ENCODE results near the gene RNF4.

The RNF4 gene

DNA sequence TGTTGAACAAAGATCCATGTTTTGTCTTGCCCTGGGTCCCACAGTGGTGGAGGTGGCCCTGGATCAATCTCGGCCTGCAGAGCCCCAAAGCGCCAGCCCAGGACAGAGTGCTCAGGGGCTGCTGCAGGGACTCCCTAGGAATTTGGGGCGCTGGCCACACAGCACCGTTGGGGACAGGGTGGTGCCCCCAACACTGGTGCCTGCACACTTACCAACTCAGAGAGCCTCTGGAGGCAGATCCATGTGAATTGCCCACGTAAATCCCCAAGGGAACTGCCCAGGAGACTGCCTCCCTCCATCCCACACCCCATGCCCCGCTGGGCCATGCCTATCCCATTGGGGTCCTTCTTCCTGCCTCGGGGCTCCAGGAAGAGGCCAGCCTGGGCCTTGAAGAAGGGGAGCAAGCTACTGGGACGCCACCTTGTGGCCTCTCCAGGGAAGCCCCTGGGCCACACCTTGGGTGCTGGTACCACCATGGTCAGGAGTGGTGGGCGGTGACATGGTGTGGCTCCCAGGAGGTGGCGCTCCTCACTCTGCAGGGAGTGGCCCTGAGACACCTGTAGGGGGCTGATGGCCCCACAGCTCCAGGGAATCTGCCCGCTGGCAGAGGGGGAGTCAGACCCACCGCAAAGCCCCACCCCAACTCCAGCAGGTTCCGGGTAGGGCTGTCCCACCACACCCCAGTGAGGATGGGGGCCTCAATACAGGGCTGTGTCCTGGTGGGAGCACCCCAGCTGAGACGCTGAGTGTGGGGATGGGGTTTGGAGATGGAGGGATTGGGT lies 27.3 kb upstream of the RNF4 start:
- peak; percentile 91 for DNase-seq (ENCODE audit: extremely low spot score)
- ChIA-PET POLR2A (interaction anchor here (0.7 to 2.1 kb wide), 4 partner anchors 14 to 558 kb away, joined by 3 to 9 read pairs (median 3); partner anchors contain the start of gene RNF4), CTCF (interaction anchor here (0.7 to 2.3 kb wide), 8 partner anchors 10 to 223 kb away, joined by 3 to 18 read pairs (median 4); partner anchors contain the start of gene RNF4)
- no peak for TF ChIP-seq FOXM1 (IDR thresholded peaks at IDR 0.05; ENCODE audit: borderline replicate concordance)
- TF ChIP-seq ARNT (IDR thresholded peaks at IDR 0.05) = no peak
- TF ChIP-seq BHLHE40 (IDR thresholded peaks at IDR 0.05; ENCODE audit: borderline replicate concordance) = no peak
- no peak for TF ChIP-seq SP1 (IDR thresholded peaks at IDR 0.05)
- no peak for TF ChIP-seq FOXA1 (IDR thresholded peaks at IDR 0.05)
- TF ChIP-seq LEF1 (IDR thresholded peaks at IDR 0.05; ENCODE audit: borderline replicate concordance) = no peak
- no peak for TF ChIP-seq FOXK2 (IDR thresholded peaks at IDR 0.05)
- no peak for TF ChIP-seq HDGF (IDR thresholded peaks at IDR 0.05; ENCODE audit: borderline replicate concordance)
- no peak for TF ChIP-seq L3MBTL2 (conservative IDR thresholded peaks at IDR 0.05)
- no peak for TF ChIP-seq SUZ12 (IDR thresholded peaks at IDR 0.05)
- TF ChIP-seq PKNOX1 (IDR thresholded peaks at IDR 0.05) = no peak
- TF ChIP-seq ELF4 (IDR thresholded peaks at IDR 0.05) = no peak
- no peak for TF ChIP-seq NFRKB (IDR thresholded peaks at IDR 0.05)

- ChIA-PET POLR2A (interaction anchor here (0.7 to 2.1 kb wide), 3 partner anchors 15 to 559 kb away, joined by 3 to 9 read pairs (median 3); partner anchors contain the start of gene RNF4), CTCF (interaction anchor here (0.6 to 2.3 kb wide), 8 partner anchors 11 to 222 kb away, joined by 3 to 18 read pairs (median 4); partner anchors contain the start of gene RNF4)
- peak; percentile 26 for DNase-seq (ENCODE audit: extremely low spot score)
- TF ChIP-seq ARNT (IDR thresholded peaks at IDR 0.05) = no peak
- TF ChIP-seq CTBP1 (IDR thresholded peaks at IDR 0.05; ENCODE audit: borderline replicate concordance) = no peak
- no peak for TF ChIP-seq NFRKB (IDR thresholded peaks at IDR 0.05)
- TF ChIP-seq L3MBTL2 (conservative IDR thresholded peaks at IDR 0.05) = no peak
- no peak for TF ChIP-seq SUZ12 (IDR thresholded peaks at IDR 0.05)
- no peak for TF ChIP-seq FOXM1 (IDR thresholded peaks at IDR 0.05; ENCODE audit: borderline replicate concordance)
- no peak for TF ChIP-seq SP1 (IDR thresholded peaks at IDR 0.05)
- no peak for TF ChIP-seq HDGF (IDR thresholded peaks at IDR 0.05; ENCODE audit: borderline replicate concordance)
- no peak for TF ChIP-seq LEF1 (IDR thresholded peaks at IDR 0.05; ENCODE audit: borderline replicate concordance)
- no peak for TF ChIP-seq TARDBP (IDR thresholded peaks at IDR 0.05)
- no peak for TF ChIP-seq ZNF384 (IDR thresholded peaks at IDR 0.05)
These were observed 26.5 kb upstream of the RNF4 start for GRCh38 chr4:2442175-2442993.

DNA sequence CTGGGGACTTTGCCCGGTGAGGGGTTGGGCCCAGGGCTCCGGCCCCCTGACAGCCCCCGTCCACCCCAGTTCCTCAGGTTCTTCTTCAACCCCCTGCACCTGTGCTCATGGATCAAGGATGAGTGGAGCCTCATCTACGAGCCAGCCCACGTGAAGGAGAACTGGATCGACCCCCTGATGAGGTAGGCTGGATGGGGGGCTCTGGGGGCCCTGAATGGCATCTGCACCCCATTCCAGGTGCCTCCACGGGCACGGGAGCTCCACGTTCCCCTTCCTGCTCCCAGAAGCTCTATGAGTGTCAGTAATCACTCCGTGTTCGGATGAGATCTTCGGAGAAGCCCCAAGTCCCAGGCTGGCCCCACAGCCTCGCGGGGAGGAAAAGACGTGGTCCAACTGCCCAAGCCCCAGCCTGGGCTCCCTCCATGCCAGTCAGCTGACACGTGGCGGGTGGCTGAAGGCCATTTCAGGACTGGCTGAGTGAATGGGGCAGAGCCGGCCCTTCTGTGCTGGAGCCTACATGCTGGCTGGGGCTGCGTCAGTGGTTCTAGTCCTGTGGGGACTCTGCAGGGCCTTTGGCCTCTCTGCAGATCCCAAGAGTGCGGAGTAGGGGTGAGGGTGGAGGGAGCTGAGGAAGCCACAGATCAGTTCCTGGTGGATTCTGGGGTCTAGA lies 25.7 kb upstream of the RNF4 start:
- no peak for TF ChIP-seq ELF4 (IDR thresholded peaks at IDR 0.05)
- no peak for TF ChIP-seq TARDBP (IDR thresholded peaks at IDR 0.05)
- TF ChIP-seq SP1 (IDR thresholded peaks at IDR 0.05) = no peak
- TF ChIP-seq CTBP1 (IDR thresholded peaks at IDR 0.05; ENCODE audit: borderline replicate concordance) = no peak
- TF ChIP-seq ZNF384 (IDR thresholded peaks at IDR 0.05) = no peak
- no peak for TF ChIP-seq L3MBTL2 (conservative IDR thresholded peaks at IDR 0.05)
- CTCF ChIA-PET = interaction anchor here (0.6 to 2.3 kb wide), 3 partner anchors 17 to 223 kb away, joined by 3 to 18 read pairs (median 3); no protein-coding TSS in a partner anchor

GRCh38 chr4:2443956-2444740 lies 24.8 kb upstream of the RNF4 start:
- DNase-seq (ENCODE audit: extremely low spot score) = no peak
- no peak for TF ChIP-seq ELF4 (IDR thresholded peaks at IDR 0.05)
- no peak for TF ChIP-seq TARDBP (IDR thresholded peaks at IDR 0.05)
- TF ChIP-seq SP1 (IDR thresholded peaks at IDR 0.05) = no peak
- TF ChIP-seq FOXM1 (IDR thresholded peaks at IDR 0.05; ENCODE audit: borderline replicate concordance) = no peak
- TF ChIP-seq NFRKB (IDR thresholded peaks at IDR 0.05) = no peak
- TF ChIP-seq BHLHE40 (IDR thresholded peaks at IDR 0.05; ENCODE audit: borderline replicate concordance) = no peak
- ChIA-PET POLR2A (interaction anchor here (0.7 kb wide), 1 partner anchor 91 kb away, joined by 3 read pairs; no protein-coding TSS in a partner anchor), CTCF (no interaction called here)

More for the DNA sequence above, 25.7 kb upstream of the RNF4 start:
- no peak for DNase-seq (ENCODE audit: extremely low spot score)
- POLR2A ChIA-PET = interaction anchor here (2.1 kb wide), 1 partner anchor 26 kb away, joined by 9 read pairs; the partner anchor contains the start of gene RNF4

GRCh38 chr4:2445130-2445529 lies 23.8 kb upstream of the RNF4 start:
- TF ChIP-seq SUZ12 (IDR thresholded peaks at IDR 0.05) (no peak), ARNT (IDR thresholded peaks at IDR 0.05) (no peak), TARDBP (IDR thresholded peaks at IDR 0.05) (no peak), BHLHE40 (IDR thresholded peaks at IDR 0.05; ENCODE audit: borderline replicate concordance) (no peak), FOXK2 (IDR thresholded peaks at IDR 0.05) (no peak), LEF1 (IDR thresholded peaks at IDR 0.05; ENCODE audit: borderline replicate concordance) (no peak)
- ChIA-PET POLR2A (interaction anchor here (1.0 kb wide), 1 partner anchor 24 kb away, joined by 3 read pairs; the partner anchor contains the start of gene RNF4), CTCF (no interaction called here)
- no peak for DNase-seq (ENCODE audit: extremely low spot score)

GRCh38 chr4:2445571-2445970 lies 23.3 kb upstream of the RNF4 start:
- DNase-seq (ENCODE audit: extremely low spot score) = no peak
- POLR2A ChIA-PET = interaction anchor here (1.0 kb wide), 1 partner anchor 24 kb away, joined by 3 read pairs; the partner anchor contains the start of gene RNF4
- TF ChIP-seq ZNF384 (IDR thresholded peaks at IDR 0.05) (no peak), SP1 (IDR thresholded peaks at IDR 0.05) (no peak), ELF4 (IDR thresholded peaks at IDR 0.05) (no peak), PKNOX1 (IDR thresholded peaks at IDR 0.05) (no peak), SUZ12 (IDR thresholded peaks at IDR 0.05) (no peak)
- CTCF ChIA-PET = no interaction called here
